ENCODE measurements around the gene SVOP. TPM values are rescaled to one million over a fixed set of nuclear protein-coding genes. Genes with fewer than 3 reads are reported as not detected.
"Not testable (repeated sequence)": the region's sequence is repeated elsewhere in the genome, so short reads cannot be mapped to it uniquely, and the experiment has no call there.

The SVOP gene
- total RNA-seq, 1 experiment from 2014 or later: 0.06 TPM

GRCh38 chr12:108896336-108896735, 124.5 kb downstream of the SVOP start:
- DNase-seq (ENCODE audit: low read depth): no peak

DNA sequence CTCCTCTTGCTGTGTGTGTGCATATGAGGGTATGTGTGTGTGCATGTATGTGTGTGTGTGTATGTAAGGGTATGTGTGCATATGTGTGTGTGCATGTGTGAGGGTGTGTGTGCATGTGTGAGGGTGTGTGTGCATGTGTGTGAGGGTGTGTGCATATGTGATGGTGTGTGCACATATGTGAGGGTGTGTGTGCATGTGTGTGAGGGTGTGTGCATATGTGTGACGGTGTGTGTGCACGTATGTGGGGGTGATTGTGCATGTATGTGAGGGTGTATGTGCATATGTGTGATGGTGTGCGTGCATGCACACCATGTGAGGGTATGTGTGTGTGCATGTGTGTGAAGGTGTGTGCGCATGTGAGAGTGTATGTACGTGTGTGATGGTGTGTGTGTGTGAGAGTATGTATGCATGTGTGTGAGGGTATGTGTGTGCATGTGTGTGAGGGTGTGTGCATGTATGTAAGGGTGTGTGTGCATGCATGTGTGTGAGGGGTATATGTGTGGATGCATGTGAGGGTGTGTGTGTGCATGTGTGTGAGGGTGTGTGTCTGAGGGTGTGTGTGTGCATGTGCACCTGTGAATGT, 125.6 kb downstream of the SVOP start:
- no peak for DNase-seq (ENCODE audit: low read depth)

GRCh38 chr12:108890208-108890607, 130.7 kb downstream of the SVOP start:
- DNase-seq (ENCODE audit: low read depth): no peak

DNA sequence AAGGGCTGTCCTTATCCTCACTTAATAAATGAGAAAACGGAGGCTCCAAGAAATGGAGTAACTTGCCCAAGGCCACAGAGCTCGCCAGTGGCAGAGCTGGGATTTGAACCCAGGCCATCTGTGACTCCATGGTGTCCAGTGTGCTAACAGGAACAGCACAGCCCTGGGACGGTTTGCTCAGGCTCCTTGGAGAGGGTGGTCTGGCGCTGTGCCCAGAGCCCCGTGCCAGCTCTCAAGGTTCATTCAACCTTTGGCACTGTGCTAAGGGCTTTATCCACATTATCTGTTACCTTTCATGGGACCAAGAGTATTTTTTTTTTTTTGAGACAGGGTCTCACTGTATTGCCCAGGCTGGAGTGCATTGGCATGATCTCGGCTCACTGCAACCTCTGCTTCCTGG, 132.8 kb downstream of the SVOP start:
- no peak for DNase-seq (ENCODE audit: low read depth)

DNA sequence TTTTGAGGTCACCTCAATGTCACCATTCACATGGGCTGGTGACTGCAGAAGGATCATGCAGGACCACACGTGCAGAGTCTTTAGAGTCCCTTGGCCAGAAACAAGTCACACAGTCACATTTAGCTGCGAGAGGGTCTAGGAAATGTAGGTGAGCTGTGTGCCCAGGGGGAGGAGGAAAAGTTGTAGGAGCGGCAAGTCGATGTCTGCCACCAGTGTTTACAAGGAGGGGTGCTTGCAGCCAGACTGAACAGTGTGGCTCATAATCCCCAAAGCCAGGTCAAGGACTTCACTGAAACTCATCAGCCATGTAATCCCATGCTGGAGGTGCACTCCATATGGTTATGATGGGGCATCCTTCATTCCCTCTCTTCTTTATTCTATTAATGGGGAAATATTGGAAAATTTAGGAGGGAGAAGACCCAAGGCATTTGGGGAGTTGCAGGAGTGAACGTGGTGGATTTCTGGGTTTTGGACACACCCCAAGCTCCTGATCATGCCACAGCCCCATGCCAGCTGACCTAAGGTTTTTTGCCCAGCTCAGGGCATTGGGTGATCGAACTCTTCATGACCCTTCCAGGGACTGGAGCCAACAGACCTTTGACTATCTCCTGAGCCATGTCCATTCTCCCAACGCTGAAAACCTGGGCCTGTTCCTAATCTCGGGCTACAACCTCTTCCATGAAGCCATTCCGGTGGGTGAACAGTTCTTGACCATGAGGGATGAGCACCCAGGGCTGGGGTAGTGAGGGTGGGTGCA, 133.8 kb downstream of the SVOP start:
- no peak for DNase-seq (ENCODE audit: low read depth)

GRCh38 chr12:108884116-108885012, 136.5 kb downstream of the SVOP start:
- peak; percentile 28 for DNase-seq (ENCODE audit: low read depth)

GRCh38 chr12:108881953-108882352, 138.9 kb downstream of the SVOP start:
- DNase-seq (ENCODE audit: low read depth): peak; percentile 8

- no peak for DNase-seq (ENCODE audit: low read depth)
Observed at GRCh38 chr12:108879615-108880254, 141.1 kb downstream of the SVOP start, which contains the start of gene DAO. DAO (plus strand) TSS chr12:108880092; CDS start chr12:108885007, 4,915 bp downstream.

DNA sequence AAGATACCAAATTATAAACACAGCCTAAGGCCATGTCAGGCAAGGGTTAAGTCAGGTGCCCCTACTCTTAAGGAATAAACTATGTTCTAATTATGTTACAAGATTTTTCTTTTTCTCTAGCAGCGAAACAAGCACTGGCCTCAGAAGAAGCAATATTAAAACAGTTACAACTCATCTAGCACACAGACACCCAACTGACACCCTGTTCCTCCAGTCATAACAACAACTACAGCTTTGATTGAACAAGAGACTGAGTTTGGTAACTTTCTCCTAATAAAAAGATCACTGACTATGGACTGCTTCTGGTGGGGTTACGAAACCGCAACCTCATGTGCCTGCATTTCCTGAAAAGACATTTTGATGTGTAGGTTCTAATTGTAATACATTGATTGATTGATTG, 144.3 kb downstream of the SVOP start:
- no peak for DNase-seq (ENCODE audit: low read depth)

- peak; percentile 24 for DNase-seq (ENCODE audit: low read depth)
Observed at GRCh38 chr12:108875682-108876361, 145.0 kb downstream of the SVOP start.

DNA sequence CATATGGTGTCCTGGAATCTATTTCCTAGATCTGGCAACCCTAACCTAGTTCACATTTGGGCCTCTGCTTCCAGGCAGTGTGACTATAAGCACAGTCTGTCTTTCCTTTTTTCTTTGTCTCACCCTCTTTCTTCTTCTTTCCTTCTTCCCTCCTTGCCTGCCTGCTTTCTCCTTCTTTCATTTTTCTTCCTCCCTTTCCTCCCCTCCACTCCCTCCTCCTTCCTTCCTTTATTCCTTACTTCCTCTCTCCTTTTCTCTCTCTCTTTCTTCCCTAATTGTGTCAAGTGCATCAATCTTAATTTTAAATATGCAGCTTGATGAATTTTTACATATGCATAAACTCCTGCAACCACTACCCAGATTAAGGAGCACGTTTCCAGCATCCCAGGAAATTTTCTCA, 145.6 kb downstream of the SVOP start:
- DNase-seq (ENCODE audit: low read depth): no peak

- no peak for DNase-seq (ENCODE audit: low read depth)
Observed at GRCh38 chr12:108868781-108869180, 152.1 kb downstream of the SVOP start.

- DNase-seq (ENCODE audit: low read depth): not testable (repeated sequence)
Observed at GRCh38 chr12:108866083-108866482, 154.8 kb downstream of the SVOP start.

- DNase-seq (ENCODE audit: low read depth): no peak
Observed at GRCh38 chr12:108865169-108865568, 155.7 kb downstream of the SVOP start.

- no peak for DNase-seq (ENCODE audit: low read depth)
Observed at GRCh38 chr12:108862588-108862959, 158.3 kb downstream of the SVOP start.

DNA sequence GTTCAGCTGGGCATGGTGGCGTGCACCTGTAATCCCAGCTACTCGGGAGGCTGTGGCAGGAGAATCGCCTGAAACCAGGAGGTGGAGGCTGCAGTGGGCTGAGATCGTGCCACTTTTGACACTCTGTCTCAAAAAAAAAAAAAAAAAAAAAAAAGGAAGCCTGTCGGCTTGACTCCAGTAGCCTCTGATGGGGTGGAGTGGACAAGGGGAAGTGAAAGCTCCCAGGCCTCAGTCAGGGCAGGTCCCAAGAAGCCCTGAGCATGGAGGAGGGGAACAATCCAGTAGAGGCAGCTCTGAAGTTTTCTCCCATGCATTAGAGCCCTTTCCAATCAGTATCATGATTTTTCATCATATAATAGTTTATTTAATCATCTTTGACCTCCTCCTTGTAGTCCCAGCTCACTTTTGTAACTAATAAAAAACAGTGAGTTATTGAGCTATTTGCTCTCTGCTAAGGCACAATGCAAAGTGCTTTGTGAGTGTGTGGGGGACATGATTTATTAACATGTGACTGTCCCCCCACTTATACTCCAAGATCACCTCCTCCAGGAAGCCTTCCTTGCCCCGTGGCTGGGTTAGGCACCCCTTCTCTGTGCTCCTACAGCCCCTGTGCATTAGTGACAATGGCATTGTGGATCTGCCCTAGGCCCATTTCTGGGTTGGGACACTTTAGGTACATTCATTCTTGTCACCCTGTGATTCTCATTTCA, 158.8 kb downstream of the SVOP start:
- no peak for DNase-seq (ENCODE audit: low read depth)

DNA sequence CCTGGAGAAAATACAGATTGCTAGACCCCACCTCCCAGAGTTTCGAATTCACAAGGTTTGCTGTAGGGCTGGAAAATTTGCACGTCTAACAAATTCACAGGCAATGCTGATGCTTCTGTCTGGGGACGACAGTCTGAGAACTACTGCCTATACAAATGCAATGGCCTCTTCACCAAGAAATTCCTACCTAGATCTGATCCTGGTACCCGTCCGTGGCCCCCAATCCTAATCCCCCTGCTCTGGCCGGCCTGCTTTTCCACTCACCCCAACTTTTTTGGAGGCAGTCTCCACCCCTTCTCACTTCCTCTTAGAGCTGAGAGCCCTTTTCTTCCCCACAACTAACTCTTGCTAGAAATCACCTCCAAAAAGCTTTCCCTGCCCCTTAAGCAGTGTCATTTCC, 160.4 kb downstream of the SVOP start:
- DNase-seq (ENCODE audit: low read depth): no peak

DNA sequence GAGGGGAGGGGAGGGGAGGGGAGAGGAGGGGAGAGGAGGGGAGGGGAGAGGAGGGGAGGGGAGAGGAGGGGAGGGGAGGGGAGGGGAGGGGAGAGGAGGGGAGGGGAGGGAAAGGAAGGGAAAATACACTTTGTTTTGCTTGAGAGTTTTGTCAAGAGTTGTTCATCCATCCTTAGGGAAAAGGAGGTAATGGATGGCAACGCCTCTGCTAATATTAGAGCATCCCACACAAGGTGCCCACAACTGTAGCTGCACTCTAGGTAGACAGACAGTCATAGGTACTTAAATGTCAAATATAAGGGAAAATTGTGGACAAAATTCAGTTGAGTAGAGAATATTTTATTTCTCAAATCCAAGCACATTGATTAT, 161.0 kb downstream of the SVOP start:
- DNase-seq (ENCODE audit: low read depth): no peak

GRCh38 chr12:108859141-108859922, 161.5 kb downstream of the SVOP start:
- not testable (repeated sequence) for DNase-seq (ENCODE audit: low read depth)

Measured in HT1080 (cell line).